GM12878 (cell line): Measurements from ENCODE around the gene LIPE. TPM values are rescaled to one million over a fixed set of nuclear protein-coding genes. Genes with fewer than 3 reads are reported as not detected.

ENCODE experiments used
- ATAC-seq: fragments of 200-7000 bp; cut with Tn5 transposase; 3 replicates; pipeline ENCODE4 v1.9.1; 2020; ENCODE audit warnings: mild to moderate bottlenecking, moderate library complexity
- BruUV-seq: library from RNA; stranded (reverse); fragments of 400-500 nt; replicated peaks from 2 replicates; lab custom pipeline; 2021; lab: Mats Ljungman, UMichigan
- CTCF ChIA-PET: fragments of 300-600 bp; sonication (Branson Sonifier 250); formaldehyde crosslinking; extraction: SDS; loops from one replicate; lab custom pipeline; 2021; ENCODE audit warnings: inconsistent platforms; lab: Yijun Ruan, JAX
- POLR2A ChIA-PET: fragments of 350-600 bp; formaldehyde crosslinking; extraction: SDS; loops from one replicate; lab custom pipeline; 2021; ENCODE audit warnings: inconsistent platforms; lab: Charles Lee
- RAD21 ChIA-PET: fragments of 300-600 bp; sonication (Branson Sonifier 250); formaldehyde crosslinking; loops from one replicate; lab custom pipeline; 2023; ENCODE audit warnings: antibody characterized with exemption; ENCODE audit not compliant: unreplicated experiment; lab: Charles Lee
- SMC1A ChIA-PET: fragments of 300-600 bp; sonication (Branson Sonifier 250); formaldehyde crosslinking; loops from one replicate; lab custom pipeline; 2023; ENCODE audit not compliant: unreplicated experiment, uncharacterized antibody; lab: Charles Lee
- DNase-seq: peaks from one replicate; pipeline ENCODE4 v3.0.0-alpha.2; 2011; ENCODE audit warnings: low read depth, low spot score
- FAIRE-seq: peaks from 3 replicates; lab custom pipeline; 2011; peaks lifted over from hg19 to GRCh38; lab: Jason Lieb, UNC
- H2AFZ ChIP-seq: 2 replicates; pipeline ENCODE4 v1.6.0; 2011; ENCODE audit warnings: low read depth, low read length, control low read depth; ENCODE audit not compliant: control insufficient read depth
- H3K27ac ChIP-seq: 2 replicates; pipeline ENCODE4 v1.5.1; 2011; ENCODE audit warnings: control low read depth; ENCODE audit not compliant: control insufficient read depth, insufficient read depth
- H3K27me3 ChIP-seq, 2 experiments: replicated peaks in 1 of 2; 2 replicates each; pipeline versions ENCODE4 v1.6.0 to v1.6.1; 2011; ENCODE audit warnings: low read length in 1 of 2; ENCODE audit not compliant: control insufficient read depth in 2 of 2, insufficient read depth in 2 of 2
- H3K36me3 ChIP-seq, 2 experiments: 2 replicates each; pipeline ENCODE4 v1.5.1; 2011; ENCODE audit warnings: low read length in 1 of 2; ENCODE audit not compliant: control insufficient read depth in 2 of 2, insufficient read depth in 2 of 2
- H3K4me1 ChIP-seq: 2 replicates; pipeline ENCODE4 v1.6.1; 2011; ENCODE audit warnings: mild to moderate bottlenecking, low read length, moderate library complexity, mixed read lengths; ENCODE audit not compliant: control insufficient read depth, insufficient read depth
- H3K4me2 ChIP-seq: 2 replicates; pipeline ENCODE4 v1.6.0; 2011; ENCODE audit warnings: control low read depth; ENCODE audit not compliant: control insufficient read depth, insufficient read depth
- H3K4me3 ChIP-seq: fragments of 200-600 bp; sonication (generic); 2 replicates; pipeline ENCODE4 v1.5.1; 2016
- H3K79me2 ChIP-seq: 2 replicates; pipeline ENCODE4 v1.6.0; 2011; ENCODE audit warnings: low read length; ENCODE audit not compliant: control insufficient read depth, insufficient read depth
- H3K9ac ChIP-seq: 2 replicates; pipeline ENCODE4 v1.8.0; 2011; ENCODE audit warnings: low read length, control low read depth, mixed read lengths; ENCODE audit not compliant: control insufficient read depth, insufficient read depth
- H3K9me3 ChIP-seq: replicated peaks from 3 replicates; pipeline ENCODE4 v1.5.1; 2011; ENCODE audit warnings: mild to moderate bottlenecking, low read length; ENCODE audit not compliant: control insufficient read depth, insufficient read depth
- H4K20me1 ChIP-seq: 2 replicates; pipeline ENCODE4 v1.6.0; 2011; ENCODE audit not compliant: control insufficient read depth, insufficient read depth
- BMI1 ChIP-seq: fragments of 450-650 bp; IDR thresholded peaks from 2 replicates; pipeline ENCODE4 v1.6.1; 2016; ENCODE audit warnings: mild to moderate bottlenecking, moderate library complexity, borderline replicate concordance
- CBFB ChIP-seq: IDR thresholded peaks from 2 replicates; pipeline ENCODE4 v1.6.1; 2016; ENCODE audit warnings: antibody characterized with exemption, low read depth
- E2F8 ChIP-seq: fragments of 450-650 bp; IDR thresholded peaks from 2 replicates; pipeline ENCODE4 v1.6.1; 2018; ENCODE audit warnings: mild to moderate bottlenecking, low read depth, moderate library complexity; ENCODE audit not compliant: partially characterized antibody
- EED ChIP-seq: sonication (generic); IDR thresholded peaks from 2 replicates; pipeline ENCODE4 v1.6.1; 2016; ENCODE audit warnings: antibody characterized with exemption, low read depth
- RUNX3 ChIP-seq: IDR thresholded peaks from 2 replicates; pipeline ENCODE4 v1.6.1; 2012; ENCODE audit warnings: low read length, inconsistent platforms
- ZNF274 ChIP-seq: IDR thresholded peaks from one replicate; pipeline ENCODE4 v1.8.0; 2011; ENCODE audit not compliant: insufficient read length, insufficient read depth
- WGBS: methylation state at CpG from one replicate; pipeline ENCODE4 v1.1.6; 2016; ENCODE audit warnings: low lambda C conversion rate; ENCODE audit not compliant: insufficient replicate concordance, insufficient coverage; ENCODE audit errors: missing lambda C conversion rate; 5-methylcytosine and 5-hydroxymethylcytosine counted together
- in situ Hi-C: fragments of 300-500 bp; cut with MboI; formaldehyde crosslinking; loops from 9 replicates; pipeline ENCODE4 v1.14.3; 2018; ENCODE audit warnings: mixed read lengths
- intact Hi-C: fragments of 100-400 bp; cut with micrococcal nuclease; formaldehyde crosslinking; loops from one replicate; pipeline ENCODE4 v1.14.2; 2022; ENCODE audit not compliant: unreplicated experiment
- polyA plus RNA-seq, 11 experiments: library from polyadenylated mRNA; depleted of rRNA in 4 of 11; unstranded in 6 of 11; stranded (reverse) in 5 of 11; fragments of >200 nt; fragmentation: Nextera tagmentation in 4 of 11; fragmentation: Illumina TruSeq in 1 of 11; extraction: Ambion mirVana in 4 of 11; extraction: Trizol in 1 of 11; gene quantifications; 1 replicate in 1 of 11; 2 replicates in 10 of 11; pipeline versions ENCODE4 v1.2.1 to v1.2.3, GENCODE V29; 2011 to 2016; ENCODE audit warnings: inconsistent platforms in 2 of 11, missing spikeins in 2 of 11, low read depth in 1 of 11
- total RNA-seq, 4 experiments: library from RNA; depleted of rRNA in 3 of 4; stranded (reverse); fragments of >200 nt in 3 of 4; fragmentation: Illumina TruSeq in 1 of 4; extraction: Trizol in 1 of 4; gene quantifications; 2 replicates each; pipeline versions ENCODE4 v1.2.1 to v1.2.3, GENCODE V29; 2013 to 2021

Gene LIPE
- total and polyA plus RNA-seq, 10 of the 15 experiments (the other 5 are each of a cell fraction or from before 2014, with no cell fraction given): 0.02 to 33.3 (median 9.5) TPM

- Histone ChIP-seq H3K9ac (peak overlapping the region; percentile 30), H3K27ac (peak overlapping the region; percentile 78), H3K4me1 (peaks cover 32% of the 10 kb centered on the region), H3K36me3 (no peaks in the 10 kb centered on the region), H4K20me1 (no peaks in the 10 kb centered on the region), H2AFZ (peak overlapping the region; percentile 72), H3K27me3 (no peaks in the 10 kb centered on the region), H3K9me3 (no peaks in the 10 kb centered on the region), H3K4me3 (no peak overlapping the region), H3K79me2 (no peaks in the 10 kb centered on the region), H3K4me2 (peak overlapping the region; percentile 56)
- CTCF ChIA-PET: interaction anchor here (0.7 to 5.3 kb wide), 28 partner anchors 8 to 131 kb away, joined by 3 to 116 read pairs (median 6); partner anchors contain the start of gene CEACAM1
- in situ Hi-C loops (no loop called here), intact Hi-C loops (loop anchor here (5.0 kb wide), 1 partner anchor 46 kb away; no protein-coding TSS in a partner anchor)
- WGBS: 49% methylated on average over 5 of the region's 5 CpGs
- DNase-seq: no peak
- FAIRE-seq: no peak
- SMC1A ChIA-PET: interaction anchor here (0.8 to 8.0 kb wide), 22 partner anchors 9 to 96 kb away, joined by 3 to 127 read pairs (median 6); partner anchors contain the start of gene CEACAM1
- POLR2A ChIA-PET: interaction anchor here (0.7 to 2.4 kb wide), 14 partner anchors 16 to 63 kb away, joined by 3 to 32 read pairs (median 4); partner anchors contain the start of gene CEACAM1
- BruUV-seq: no TSS peak
- RAD21 ChIA-PET: interaction anchor here (0.7 to 3.6 kb wide), 18 partner anchors 8 to 110 kb away, joined by 3 to 135 read pairs (median 6); partner anchors contain the start of gene CEACAM1
- ATAC-seq: peak; percentile 20
- TF ChIP-seq BMI1 (no peak), EED (peak; percentile 36; the same call in 1 of the 2 replicates), E2F8 (no peak), RUNX3 (peak; percentile 42; the same call in 1 of the 2 replicates), ZNF274 (no peak), CBFB (no peak)
These were observed 39.5 kb upstream of the LIPE start for GRCh38 chr19:42466521-42467182.
